ENCODE data around the gene PLA2G5. TPM values are rescaled to one million over a fixed set of nuclear protein-coding genes. Genes with fewer than 3 reads are reported as not detected.
"Not testable (repeated sequence)": the region's sequence is repeated elsewhere in the genome, so short reads cannot be mapped to it uniquely, and the experiment has no call there.

Gene PLA2G5
- total RNA-seq, 4 donors from 2014 or later = 1.5 to 5.0 (median 1.9) TPM; not detected in 1

GRCh38 chr1:20048563-20048962 is 21.4 kb upstream of the PLA2G5 start:
- TF ChIP-seq POLR2A (IDR thresholded peaks at IDR 0.05) = no peak
- TF ChIP-seq, protein P1, sequence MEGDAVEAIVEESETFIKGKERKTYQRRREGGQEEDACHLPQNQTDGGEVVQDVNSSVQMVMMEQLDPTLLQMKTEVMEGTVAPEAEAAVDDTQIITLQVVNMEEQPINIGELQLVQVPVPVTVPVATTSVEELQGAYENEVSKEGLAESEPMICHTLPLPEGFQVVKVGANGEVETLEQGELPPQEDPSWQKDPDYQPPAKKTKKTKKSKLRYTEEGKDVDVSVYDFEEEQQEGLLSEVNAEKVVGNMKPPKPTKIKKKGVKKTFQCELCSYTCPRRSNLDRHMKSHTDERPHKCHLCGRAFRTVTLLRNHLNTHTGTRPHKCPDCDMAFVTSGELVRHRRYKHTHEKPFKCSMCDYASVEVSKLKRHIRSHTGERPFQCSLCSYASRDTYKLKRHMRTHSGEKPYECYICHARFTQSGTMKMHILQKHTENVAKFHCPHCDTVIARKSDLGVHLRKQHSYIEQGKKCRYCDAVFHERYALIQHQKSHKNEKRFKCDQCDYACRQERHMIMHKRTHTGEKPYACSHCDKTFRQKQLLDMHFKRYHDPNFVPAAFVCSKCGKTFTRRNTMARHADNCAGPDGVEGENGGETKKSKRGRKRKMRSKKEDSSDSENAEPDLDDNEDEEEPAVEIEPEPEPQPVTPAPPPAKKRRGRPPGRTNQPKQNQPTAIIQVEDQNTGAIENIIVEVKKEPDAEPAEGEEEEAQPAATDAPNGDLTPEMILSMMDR (IDR thresholded peaks at IDR 0.05) = no peak

DNA sequence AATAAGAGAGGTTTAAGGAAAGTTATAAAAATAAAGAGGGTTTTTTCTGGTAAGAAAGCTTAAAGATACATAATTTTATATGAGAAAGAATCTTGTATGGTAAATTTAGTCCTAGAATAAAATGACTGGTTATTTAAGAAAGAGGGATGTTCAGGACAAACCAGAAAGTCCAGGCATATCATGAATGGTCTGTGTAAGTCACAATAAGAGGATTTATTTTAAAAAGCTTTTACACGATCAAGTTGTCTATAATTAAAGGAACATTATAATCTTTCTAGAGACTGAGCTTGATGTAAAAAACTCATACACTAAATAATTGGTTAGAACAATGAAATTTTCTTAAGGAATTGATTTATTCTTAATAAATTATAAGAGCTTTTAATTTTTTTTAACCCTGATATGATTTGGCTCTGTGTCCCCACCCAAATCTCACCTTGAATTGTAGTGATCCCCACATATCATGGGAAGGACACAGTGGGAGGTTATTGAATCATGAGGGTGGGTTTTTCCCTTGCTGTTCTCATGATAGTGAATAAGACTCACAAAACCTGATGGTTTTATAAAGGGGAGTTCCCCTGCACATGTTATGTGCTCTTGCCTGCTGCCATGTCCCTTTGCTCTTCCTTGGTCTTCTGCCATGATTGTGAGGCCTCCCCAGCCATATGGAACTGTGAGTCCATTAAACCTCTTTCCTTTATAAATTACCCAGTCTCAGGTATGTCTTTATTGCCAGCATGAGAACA is 20.8 kb upstream of the PLA2G5 start:
- H3K36me3 ChIP-seq, H3K9me3 ChIP-seq, H3K4me1 ChIP-seq, DNase-seq, H3K27me3 ChIP-seq, H3K4me3 ChIP-seq, H3K27ac ChIP-seq: not testable (repeated sequence)

More at GRCh38 chr1:20048563-20048962, 21.4 kb upstream of the PLA2G5 start:
- no peak overlapping the region for H3K4me3 ChIP-seq
- H3K27ac ChIP-seq = no peak overlapping the region
- no peaks in the 10 kb centered on the region for H3K36me3 ChIP-seq
- H3K9me3 ChIP-seq = peaks cover 0 to 2% (median 0%) of the 10 kb centered on the region in 4 donors
- H3K4me1 ChIP-seq = no peaks in the 10 kb centered on the region
- DNase-seq = no peak
- no peaks in the 10 kb centered on the region for H3K27me3 ChIP-seq

GRCh38 chr1:20051218-20051829 is 18.7 kb upstream of the PLA2G5 start:
- TF ChIP-seq, protein P1 (IDR thresholded peaks at IDR 0.05) = no peak
- TF ChIP-seq POLR2A (IDR thresholded peaks at IDR 0.05) = no peak
- DNase-seq = no peak
- no peaks in the 10 kb centered on the region for H3K36me3 ChIP-seq
- H3K9me3 ChIP-seq = peaks cover 0 to 2% (median 0%) of the 10 kb centered on the region in 4 donors
- no peak overlapping the region for H3K4me3 ChIP-seq
- no peak overlapping the region for H3K27ac ChIP-seq
- H3K4me1 ChIP-seq = no peaks in the 10 kb centered on the region
- H3K27me3 ChIP-seq = no peaks in the 10 kb centered on the region

- no peak for TF ChIP-seq POLR2A (IDR thresholded peaks at IDR 0.05)
- TF ChIP-seq, protein P1 (IDR thresholded peaks at IDR 0.05) = no peak
- H3K4me1 ChIP-seq = no peaks in the 10 kb centered on the region
- peaks cover 0 to 2% (median 0%) of the 10 kb centered on the region in 4 donors for H3K9me3 ChIP-seq
- H3K27ac ChIP-seq = no peak overlapping the region
- no peak for DNase-seq
- H3K27me3 ChIP-seq = no peaks in the 10 kb centered on the region
- H3K36me3 ChIP-seq = no peaks in the 10 kb centered on the region
- no peak overlapping the region for H3K4me3 ChIP-seq
Observed at GRCh38 chr1:20052386-20052785, 17.6 kb upstream of the PLA2G5 start.

DNA sequence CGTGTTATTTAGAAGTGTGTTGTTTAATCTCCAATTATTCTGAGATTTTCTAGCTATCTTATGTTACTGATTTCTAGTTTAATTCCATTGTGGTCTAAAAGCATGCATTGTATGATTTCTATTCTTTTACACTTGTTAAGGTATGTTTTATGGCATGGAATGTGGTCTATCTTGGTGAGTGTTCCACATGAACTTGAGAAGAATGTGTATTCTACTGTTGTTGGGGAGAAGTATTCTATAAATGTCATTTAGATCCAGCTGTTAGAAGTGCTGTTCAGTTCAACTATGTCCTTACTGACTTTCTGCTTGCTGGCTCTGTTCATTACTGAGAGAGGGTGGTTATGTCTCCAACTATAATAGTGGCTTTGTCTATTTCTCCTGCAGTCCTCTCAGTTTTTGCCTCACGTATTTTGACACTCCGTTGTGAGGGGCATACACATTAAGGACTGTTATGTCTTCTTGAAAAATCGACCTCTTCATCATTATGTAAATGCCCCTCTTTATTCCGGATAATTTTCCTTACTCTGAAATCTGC is 12.0 kb upstream of the PLA2G5 start:
- DNase-seq = no peak
- Histone ChIP-seq H3K4me3 (no peak overlapping the region), H3K27ac (no peak overlapping the region), H3K9me3 (no peaks in the 10 kb centered on the region), H3K27me3 (no peaks in the 10 kb centered on the region), H3K4me1 (peaks cover 0 to 9% (median 0%) of the 10 kb centered on the region in 4 donors), H3K36me3 (no peaks in the 10 kb centered on the region)
- TF ChIP-seq, protein P1 (IDR thresholded peaks at IDR 0.05) = no peak

- peak in 1 of 3 donors; percentile 56 for DNase-seq
- Histone ChIP-seq H3K36me3 (no peaks in the 10 kb centered on the region), H3K4me3 (no peak overlapping the region), H3K4me1 (peaks cover 0 to 9% (median 0%) of the 10 kb centered on the region in 4 donors), H3K9me3 (no peaks in the 10 kb centered on the region), H3K27ac (peak overlapping the region in 1 of 4 donors; percentile 26), H3K27me3 (no peaks in the 10 kb centered on the region)
- TF ChIP-seq POLR2A (IDR thresholded peaks at IDR 0.05) = no peak
- TF ChIP-seq, protein P1 (IDR thresholded peaks at IDR 0.05) = no peak
Observed at GRCh38 chr1:20058531-20058930, 11.5 kb upstream of the PLA2G5 start.
